ENCODE measurements around the gene CABP4.

Gene CABP4

GRCh38 chr11:67504005-67504949 lies 49.1 kb downstream of the CABP4 start:
- 0 out of 2 replicates have a peak, but pooled peaks cover 3% of the 10 kb centered on the region for H3F3A ChIP-seq (ENCODE audit: insufficient read depth, low read length)
- no peak overlapping the region for H3K27ac ChIP-seq (ENCODE audit: low read depth, low read length, poor library complexity, severe bottlenecking)
- H2AFZ ChIP-seq (ENCODE audit: low read length), result no peak overlapping the region
- TF ChIP-seq EZH2 (IDR thresholded peaks at IDR 0.05; ENCODE audit: borderline replicate concordance, low read length) (no peak), CTCF (IDR thresholded peaks at IDR 0.05; ENCODE audit: low read length) (no peak)
- peak overlapping the region; percentile 81 for H3K9ac ChIP-seq (ENCODE audit: low read length)
- H3K79me2 ChIP-seq (ENCODE audit: insufficient read depth, low read length), result no peaks in the 10 kb centered on the region
- peak overlapping the region; percentile 99 for H3K4me2 ChIP-seq (ENCODE audit: low read length)
- H3K27me3 ChIP-seq (ENCODE audit: insufficient read depth, low read length), result no peaks in the 10 kb centered on the region
- peaks cover 35% of the 10 kb centered on the region for H3K4me1 ChIP-seq (ENCODE audit: insufficient read depth, low read length, severe bottlenecking)
- no peaks in the 10 kb centered on the region for H4K20me1 ChIP-seq (ENCODE audit: insufficient read depth, low read length)
- no peaks in the 10 kb centered on the region for H3K9me3 ChIP-seq (ENCODE audit: low read length)
- peaks cover 11% of the 10 kb centered on the region; the same call in 1 of the 2 replicates for H3K36me3 ChIP-seq (ENCODE audit: insufficient read depth, low read length)
- no peaks in the 10 kb centered on the region for H3K9me2 ChIP-seq (ENCODE audit: low read depth, low read length)
- H3K4me3 ChIP-seq (ENCODE audit: low read depth, low read length, poor library complexity, severe bottlenecking), result peak overlapping the region; percentile 79

GRCh38 chr11:67504950-67505581 lies 49.9 kb downstream of the CABP4 start, which contains the start of gene PITPNM1:
PITPNM1 (minus strand) TSS chr11:67505363; CDS start chr11:67504180, 1,183 bp downstream.
- H3K27ac ChIP-seq (ENCODE audit: low read depth, low read length, poor library complexity, severe bottlenecking), result peak within 1 kb of the TSS; percentile 89
- no peak within 1 kb of the TSS for H2AFZ ChIP-seq (ENCODE audit: low read length)
- H3K36me3 ChIP-seq (ENCODE audit: insufficient read depth, low read length), result peaks cover 11% of the 10 kb centered on the region; the same call in 1 of the 2 replicates
- peak within 1 kb of the TSS; percentile 81 for H3K9ac ChIP-seq (ENCODE audit: low read length)
- H3F3A ChIP-seq (ENCODE audit: insufficient read depth, low read length), result 0 out of 2 replicates have a peak, but pooled peaks cover 3% of the 10 kb centered on the region
- H3K4me1 ChIP-seq (ENCODE audit: insufficient read depth, low read length, severe bottlenecking), result peaks cover 35% of the 10 kb centered on the region
- no peaks in the 10 kb centered on the region for H3K9me3 ChIP-seq (ENCODE audit: low read length)
- H3K4me3 ChIP-seq (ENCODE audit: low read depth, low read length, poor library complexity, severe bottlenecking), result peak within 1 kb of the TSS; percentile 81
- H4K20me1 ChIP-seq (ENCODE audit: insufficient read depth, low read length), result no peaks in the 10 kb centered on the region
- no peaks in the 10 kb centered on the region for H3K79me2 ChIP-seq (ENCODE audit: insufficient read depth, low read length)
- TF ChIP-seq CTCF (IDR thresholded peaks at IDR 0.05; ENCODE audit: low read length) (no peak), EZH2 (IDR thresholded peaks at IDR 0.05; ENCODE audit: borderline replicate concordance, low read length) (no peak)
- H3K4me2 ChIP-seq (ENCODE audit: low read length), result peak within 1 kb of the TSS; percentile 99
- no peaks in the 10 kb centered on the region for H3K27me3 ChIP-seq (ENCODE audit: insufficient read depth, low read length)
- no peaks in the 10 kb centered on the region for H3K9me2 ChIP-seq (ENCODE audit: low read depth, low read length)

DNA sequence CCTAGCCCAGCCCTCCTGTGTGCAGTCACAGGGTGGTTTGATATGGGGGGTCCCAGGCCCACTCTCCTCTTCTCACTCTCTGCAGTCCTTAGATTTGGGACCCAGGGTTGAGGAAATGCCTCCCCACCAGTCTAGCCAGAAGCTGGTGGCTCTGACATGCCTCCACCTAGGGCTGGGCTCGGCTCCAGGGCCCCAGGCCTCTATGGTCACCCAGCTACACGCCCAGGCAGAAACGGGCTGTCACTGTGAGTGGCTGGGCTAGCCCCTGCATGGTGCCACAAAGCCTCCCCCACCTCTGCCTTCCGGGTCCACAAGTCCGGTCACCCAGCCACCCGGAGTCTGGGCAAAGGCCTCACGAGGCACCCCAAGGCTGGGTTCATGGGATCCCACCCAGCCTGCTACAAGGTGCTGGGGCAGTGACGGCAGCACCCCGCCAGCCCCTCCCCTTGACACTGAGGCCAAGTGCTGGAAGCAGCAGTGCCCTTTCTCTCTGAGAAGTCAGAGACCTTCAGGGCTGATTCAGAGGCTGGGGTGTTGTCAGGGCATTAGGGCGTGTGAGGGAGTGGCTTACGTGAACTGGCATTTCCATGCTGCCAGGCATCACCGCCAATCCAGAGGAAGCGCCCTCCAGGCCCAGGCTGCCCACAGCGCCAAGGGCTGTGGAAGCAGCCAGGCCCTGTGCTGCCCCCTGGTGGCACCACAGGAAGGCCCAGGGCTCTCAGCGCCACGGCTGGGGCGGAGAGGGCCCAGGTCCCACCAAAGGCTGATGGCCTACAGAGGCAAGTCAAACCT lies 50.6 kb downstream of the CABP4 start:
- H3K36me3 ChIP-seq (ENCODE audit: insufficient read depth, low read length), result peaks cover 11% of the 10 kb centered on the region; the same call in 1 of the 2 replicates
- TF ChIP-seq CTCF (IDR thresholded peaks at IDR 0.05; ENCODE audit: low read length) (peak; percentile 96), EZH2 (IDR thresholded peaks at IDR 0.05; ENCODE audit: borderline replicate concordance, low read length) (no peak)
- peak overlapping the region; percentile 81 for H3K9ac ChIP-seq (ENCODE audit: low read length)
- peak overlapping the region; percentile 81 for H3K4me3 ChIP-seq (ENCODE audit: low read depth, low read length, poor library complexity, severe bottlenecking)
- no peak overlapping the region for H2AFZ ChIP-seq (ENCODE audit: low read length)
- peak overlapping the region; percentile 99 for H3K4me2 ChIP-seq (ENCODE audit: low read length)
- no peaks in the 10 kb centered on the region for H4K20me1 ChIP-seq (ENCODE audit: insufficient read depth, low read length)
- no peaks in the 10 kb centered on the region for H3K9me3 ChIP-seq (ENCODE audit: low read length)
- H3K27ac ChIP-seq (ENCODE audit: low read depth, low read length, poor library complexity, severe bottlenecking), result peak overlapping the region; percentile 89
- no peaks in the 10 kb centered on the region for H3K79me2 ChIP-seq (ENCODE audit: insufficient read depth, low read length)
- peaks cover 35% of the 10 kb centered on the region for H3K4me1 ChIP-seq (ENCODE audit: insufficient read depth, low read length, severe bottlenecking)
- no peaks in the 10 kb centered on the region for H3K9me2 ChIP-seq (ENCODE audit: low read depth, low read length)
- H3K27me3 ChIP-seq (ENCODE audit: insufficient read depth, low read length), result no peaks in the 10 kb centered on the region
- H3F3A ChIP-seq (ENCODE audit: insufficient read depth, low read length), result 0 out of 2 replicates have a peak, but pooled peaks cover 3% of the 10 kb centered on the region
